ENCODE measurements around the gene CSRP3.

GRCh38 chr11:19251577-19251976 lies 49.8 kb upstream of the CSRP3 start:
- TF ChIP-seq, protein P1, sequence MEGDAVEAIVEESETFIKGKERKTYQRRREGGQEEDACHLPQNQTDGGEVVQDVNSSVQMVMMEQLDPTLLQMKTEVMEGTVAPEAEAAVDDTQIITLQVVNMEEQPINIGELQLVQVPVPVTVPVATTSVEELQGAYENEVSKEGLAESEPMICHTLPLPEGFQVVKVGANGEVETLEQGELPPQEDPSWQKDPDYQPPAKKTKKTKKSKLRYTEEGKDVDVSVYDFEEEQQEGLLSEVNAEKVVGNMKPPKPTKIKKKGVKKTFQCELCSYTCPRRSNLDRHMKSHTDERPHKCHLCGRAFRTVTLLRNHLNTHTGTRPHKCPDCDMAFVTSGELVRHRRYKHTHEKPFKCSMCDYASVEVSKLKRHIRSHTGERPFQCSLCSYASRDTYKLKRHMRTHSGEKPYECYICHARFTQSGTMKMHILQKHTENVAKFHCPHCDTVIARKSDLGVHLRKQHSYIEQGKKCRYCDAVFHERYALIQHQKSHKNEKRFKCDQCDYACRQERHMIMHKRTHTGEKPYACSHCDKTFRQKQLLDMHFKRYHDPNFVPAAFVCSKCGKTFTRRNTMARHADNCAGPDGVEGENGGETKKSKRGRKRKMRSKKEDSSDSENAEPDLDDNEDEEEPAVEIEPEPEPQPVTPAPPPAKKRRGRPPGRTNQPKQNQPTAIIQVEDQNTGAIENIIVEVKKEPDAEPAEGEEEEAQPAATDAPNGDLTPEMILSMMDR (IDR thresholded peaks at IDR 0.05) = no peak
- no peak for TF ChIP-seq POLR2A (IDR thresholded peaks at IDR 0.05)

All from testis (tissue), 2 donors.